HTR-8/SVneo (cell line): ENCODE measurements around the gene MRPL40.
A peak's percentile ranks its signal among the peaks of the same experiment; 100 is the strongest.

Source experiments
- DNase-seq: peaks from one replicate; pipeline ENCODE4 v3.0.0; 2011; ENCODE audit warnings: low spot score, mixed read lengths; ENCODE audit not compliant: insufficient read length
- FAIRE-seq: peaks from 2 replicates; lab custom pipeline; 2011; peaks lifted over from hg19 to GRCh38; lab: Jason Lieb, UNC

The MRPL40 gene

GRCh38 chr22:19455585-19456370 lies 23.4 kb downstream of the MRPL40 start:
- DNase-seq: no peak
- FAIRE-seq: no peak

GRCh38 chr22:19456541-19456940 lies 24.2 kb downstream of the MRPL40 start:
- no peak for DNase-seq
- FAIRE-seq: no peak

- FAIRE-seq (no peak), DNase-seq (no peak)
These were observed 25.6 kb downstream of the MRPL40 start for GRCh38 chr22:19457828-19458428.

GRCh38 chr22:19460036-19460435 lies 27.7 kb downstream of the MRPL40 start:
- no peak for FAIRE-seq
- DNase-seq: no peak

- DNase-seq (no peak), FAIRE-seq (no peak)
These were observed 29.2 kb downstream of the MRPL40 start for GRCh38 chr22:19461506-19461905.

- FAIRE-seq (no peak), DNase-seq (no peak)
These were observed 30.7 kb downstream of the MRPL40 start for GRCh38 chr22:19463008-19463407.

GRCh38 chr22:19463491-19464469 lies 31.4 kb downstream of the MRPL40 start:
- no peak for FAIRE-seq
- DNase-seq: peak; percentile 42

GRCh38 chr22:19464546-19464945 lies 32.2 kb downstream of the MRPL40 start:
- no peak for DNase-seq

GRCh38 chr22:19464975-19465374 lies 32.6 kb downstream of the MRPL40 start:
- no peak for FAIRE-seq

More at GRCh38 chr22:19464546-19464945, 32.2 kb downstream of the MRPL40 start:
- no peak for FAIRE-seq

GRCh38 chr22:19466126-19466716 lies 33.9 kb downstream of the MRPL40 start:
- FAIRE-seq (no peak), DNase-seq (no peak)

More at GRCh38 chr22:19464975-19465374, 32.6 kb downstream of the MRPL40 start:
- no peak for DNase-seq

GRCh38 chr22:19466848-19467752 lies 34.8 kb downstream of the MRPL40 start:
- FAIRE-seq (no peak), DNase-seq (no peak)

GRCh38 chr22:19467912-19468311 lies 35.6 kb downstream of the MRPL40 start:
- FAIRE-seq (no peak), DNase-seq (no peak)

GRCh38 chr22:19469421-19469820 lies 37.1 kb downstream of the MRPL40 start:
- DNase-seq: no peak
- no peak for FAIRE-seq

GRCh38 chr22:19470010-19470409 lies 37.7 kb downstream of the MRPL40 start:
- no peak for DNase-seq

GRCh38 chr22:19471572-19471971 lies 39.2 kb downstream of the MRPL40 start:
- FAIRE-seq (no peak), DNase-seq (no peak)

More at GRCh38 chr22:19470010-19470409, 37.7 kb downstream of the MRPL40 start:
- no peak for FAIRE-seq

- FAIRE-seq (no peak), DNase-seq (no peak)
These were observed 39.9 kb downstream of the MRPL40 start for GRCh38 chr22:19472233-19472632.

- FAIRE-seq: no peak
- no peak for DNase-seq
These were observed 41.2 kb downstream of the MRPL40 start for GRCh38 chr22:19473578-19473977.

- no peak for FAIRE-seq
- DNase-seq: no peak
These were observed 43.7 kb downstream of the MRPL40 start for GRCh38 chr22:19476023-19476422.
